NCI-H128 (cell line): ENCODE data around the gene UGT2A1.
"Not testable (repeated sequence)": the region's sequence is repeated elsewhere in the genome, so short reads cannot be mapped to it uniquely, and the experiment has no call there.

ENCODE experiments used
- DNase-seq: peaks from one replicate; lab custom pipeline; 2025; ENCODE audit not compliant: unreplicated experiment; lab: John Stamatoyannopoulos, UW

Gene UGT2A1

DNA sequence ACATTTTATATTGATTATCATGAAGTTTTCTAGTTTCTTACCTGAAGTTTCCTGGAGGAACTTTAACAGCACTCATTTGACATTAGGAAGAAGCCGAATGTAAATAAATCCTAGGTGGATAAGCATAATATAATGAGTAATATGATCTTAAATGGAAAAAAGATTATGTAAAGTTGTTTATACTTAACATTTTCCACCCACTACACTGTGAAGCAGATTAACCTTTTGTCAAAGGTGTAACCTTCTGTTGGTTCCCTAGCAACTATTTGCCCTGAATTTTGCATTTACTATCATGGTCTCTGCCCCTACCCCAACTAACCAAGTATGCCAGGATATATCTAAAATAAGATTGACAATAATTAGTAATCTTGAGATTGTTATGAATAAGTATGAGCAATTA, at the start of gene UGT2A1:
UGT2A1 (minus strand) TSS at position 101 of the 400 bp plus-strand sequence. CDS start 5,603 bp downstream, outside the sequence.
- DNase-seq = no peak

DNA sequence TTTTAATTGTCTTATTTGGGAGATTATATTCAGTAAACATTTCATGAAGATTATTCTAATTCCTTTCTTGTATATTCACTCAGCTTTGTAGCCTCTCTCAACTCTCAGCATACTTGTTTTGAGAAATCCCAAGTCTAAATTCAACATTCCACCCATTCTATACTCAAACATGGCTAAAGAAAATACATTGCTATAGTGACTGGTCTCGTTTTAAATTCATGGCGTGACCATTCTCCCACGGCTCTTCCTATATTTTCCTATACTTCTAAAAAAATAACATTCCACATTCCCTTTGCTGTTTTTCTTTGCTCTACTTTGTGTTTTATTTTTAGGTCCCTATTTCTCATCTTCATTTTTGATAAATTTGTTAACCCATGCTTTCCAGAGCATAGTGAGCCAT, 49.2 kb upstream of the UGT2A1 start:
- no peak for DNase-seq

DNA sequence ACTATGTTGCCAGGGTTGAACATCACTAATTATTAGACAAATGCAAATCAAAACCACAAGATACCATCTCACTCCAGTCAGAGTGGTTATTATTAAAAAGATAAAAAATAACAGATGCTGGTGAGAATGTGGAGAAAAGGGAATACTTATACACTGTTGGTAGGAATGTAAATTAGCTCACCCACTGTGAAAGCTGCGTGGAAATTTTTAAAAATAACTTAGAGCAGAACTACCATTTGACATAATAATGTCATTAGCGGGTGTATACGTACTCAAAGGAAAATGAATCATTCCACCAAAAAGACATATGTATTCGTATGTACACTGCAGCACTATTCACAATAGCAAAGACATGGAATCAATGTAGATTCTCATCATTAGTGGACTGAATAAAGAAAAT, 48.6 kb upstream of the UGT2A1 start:
- DNase-seq = no peak

DNA sequence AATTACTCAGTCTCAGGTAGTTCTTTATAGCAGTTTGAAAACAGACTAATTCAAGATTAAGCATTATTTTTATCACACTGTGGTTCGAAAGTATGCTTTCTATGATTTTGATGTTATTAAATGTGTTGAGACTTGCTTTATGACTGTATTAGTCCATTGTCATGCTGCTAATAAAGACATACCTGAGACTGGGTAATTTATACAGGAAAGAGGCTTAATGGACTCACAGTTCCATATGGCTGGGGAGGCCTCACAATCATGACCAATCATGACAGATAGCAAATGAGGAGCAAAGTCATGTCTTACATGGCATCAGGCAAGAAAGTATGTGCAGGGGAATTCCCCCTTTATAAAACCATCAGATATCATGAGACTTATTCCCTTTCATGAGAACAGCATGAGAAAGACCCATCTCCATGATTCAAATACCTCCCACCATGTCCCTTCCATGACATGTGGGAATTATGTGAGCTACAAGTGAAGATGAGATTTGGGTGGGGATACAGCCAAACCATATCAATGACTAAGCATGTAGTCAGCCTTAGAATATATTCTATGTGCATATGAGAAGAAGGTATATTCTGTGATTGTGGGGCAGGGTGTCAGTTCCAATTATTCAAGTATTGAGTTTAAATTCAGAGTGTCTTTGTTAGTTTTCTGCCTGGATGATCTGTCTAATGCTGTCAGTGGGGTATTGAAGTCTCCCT, 44.6 kb upstream of the UGT2A1 start:
- no peak for DNase-seq

DNA sequence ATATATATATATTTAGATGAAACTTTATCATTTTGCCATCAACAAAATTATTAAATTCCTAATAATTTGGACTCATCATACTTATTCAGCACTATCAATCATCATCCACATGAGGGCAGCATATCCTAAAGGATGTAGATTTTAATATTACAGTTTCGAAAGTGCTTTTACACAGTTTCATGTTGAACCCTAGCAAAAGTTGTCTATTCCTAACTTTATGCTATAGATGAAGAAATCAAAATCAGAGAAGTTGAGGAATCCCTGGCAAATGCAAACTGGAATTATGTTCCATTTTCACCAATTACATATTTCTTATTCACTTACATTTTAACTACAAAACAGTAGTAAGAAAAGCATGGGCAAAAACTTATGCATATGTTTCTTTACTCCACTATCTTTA, 36.6 kb upstream of the UGT2A1 start:
- no peak for DNase-seq

DNA sequence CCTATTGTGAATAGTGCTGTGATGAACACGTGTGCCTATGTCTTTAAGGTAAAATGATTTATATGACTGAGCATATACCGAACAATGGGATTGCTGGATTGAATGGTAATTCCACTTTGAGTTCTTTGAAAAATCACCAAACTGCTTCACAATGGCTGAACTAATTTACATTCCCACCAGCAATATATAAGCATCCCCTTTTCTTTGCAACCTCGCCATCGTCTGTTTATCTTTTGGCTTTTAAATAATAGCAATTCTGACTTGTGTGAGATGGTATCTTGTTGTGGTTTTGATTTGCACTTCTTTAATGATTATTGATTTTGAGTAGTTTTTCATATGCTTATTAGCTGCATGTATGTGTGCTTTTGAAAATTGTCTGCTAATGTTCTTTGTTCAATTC, 31.8 kb upstream of the UGT2A1 start:
- DNase-seq = no peak

DNA sequence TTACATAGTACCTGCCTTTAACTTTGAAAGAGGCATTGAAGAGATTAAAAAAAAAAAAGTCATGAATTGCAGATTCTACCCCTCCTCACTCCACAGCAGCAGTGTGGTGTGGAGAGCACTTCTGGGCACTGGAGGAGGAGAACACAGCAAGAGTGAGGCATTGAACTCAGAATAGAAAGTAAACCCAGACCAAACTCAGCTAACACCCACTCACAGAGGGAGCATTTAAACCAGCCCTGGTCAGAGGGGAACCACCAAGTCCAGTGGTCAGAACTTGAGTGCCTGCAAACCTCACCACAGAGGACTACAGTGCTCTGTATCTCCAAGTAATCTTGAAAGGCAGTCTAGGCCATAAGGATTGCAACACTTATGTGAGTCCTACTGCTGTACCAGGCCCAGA, 15.6 kb upstream of the UGT2A1 start:
- no peak for DNase-seq

DNA sequence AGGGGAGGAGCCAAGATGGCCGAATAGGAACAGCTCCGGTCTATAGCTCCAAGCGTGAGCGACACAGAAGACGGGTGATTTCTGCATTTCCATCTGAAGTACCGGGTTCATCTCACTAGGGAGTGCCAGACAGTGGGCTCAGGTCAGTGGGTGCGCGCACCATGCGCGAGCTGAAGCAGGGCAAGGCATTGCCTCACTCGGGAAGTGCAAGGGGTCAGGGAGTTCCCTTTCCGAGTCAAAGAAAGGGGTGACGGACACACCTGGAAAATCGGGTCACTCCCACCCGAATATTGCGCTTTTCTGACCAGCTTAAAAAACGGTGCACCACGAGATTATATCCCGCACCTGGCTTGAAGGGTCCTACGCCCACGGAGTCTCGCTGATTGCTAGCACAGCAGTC, 11.0 kb upstream of the UGT2A1 start:
- not testable (repeated sequence) for DNase-seq

DNA sequence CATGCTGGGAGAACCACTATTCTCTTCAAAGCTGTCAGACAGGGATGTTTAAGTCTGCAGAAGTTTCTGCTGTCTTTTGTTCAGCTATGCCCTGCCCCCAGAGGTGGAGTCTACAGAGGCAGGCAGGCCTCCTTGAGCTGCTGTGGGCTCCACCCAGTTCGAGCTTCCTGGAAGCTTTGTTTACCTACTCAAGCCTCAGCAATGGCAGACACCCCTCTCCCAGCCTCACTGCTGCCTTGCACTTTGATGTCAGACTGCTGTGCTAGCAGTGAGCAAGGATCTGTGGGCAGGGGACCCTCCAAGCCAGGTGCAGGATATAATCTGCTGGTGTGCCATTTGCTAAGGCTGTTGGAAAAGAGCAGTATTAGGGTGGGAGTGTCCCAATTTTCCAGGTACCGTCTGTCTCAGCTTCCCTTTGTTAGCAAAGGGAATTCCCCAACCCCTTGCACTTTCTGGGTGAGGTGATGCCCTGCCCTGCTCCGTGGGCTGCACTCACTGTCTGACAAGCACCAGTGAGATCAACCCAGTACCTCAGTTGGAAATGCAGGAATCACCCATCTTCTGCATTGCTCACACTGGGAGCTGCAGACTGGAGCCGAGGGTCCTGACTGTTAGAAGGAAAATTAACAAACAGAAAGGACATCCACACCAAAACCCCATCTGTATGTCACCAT, 8.2 kb upstream of the UGT2A1 start:
- DNase-seq = not testable (repeated sequence)

DNA sequence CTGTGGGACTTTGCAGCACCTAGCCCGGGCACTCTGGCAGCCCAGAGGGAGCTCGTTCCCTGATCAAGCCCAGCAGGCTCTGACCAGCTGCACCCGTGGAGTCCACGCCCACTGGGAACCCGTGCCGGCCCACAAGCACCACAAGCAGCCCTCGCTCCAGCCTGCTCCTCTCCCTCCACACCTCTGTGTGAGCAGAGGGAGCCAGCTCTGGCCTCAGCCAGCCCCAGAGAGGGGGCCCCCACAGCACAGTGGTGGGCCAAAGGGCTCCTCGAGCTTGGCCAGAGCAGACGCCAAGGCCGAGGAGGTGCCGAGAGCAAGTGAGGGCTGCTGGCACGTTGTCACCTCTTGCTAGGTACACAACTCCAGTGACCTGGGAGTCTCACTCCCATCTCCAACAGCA, 5.1 kb upstream of the UGT2A1 start:
- no peak for DNase-seq

DNA sequence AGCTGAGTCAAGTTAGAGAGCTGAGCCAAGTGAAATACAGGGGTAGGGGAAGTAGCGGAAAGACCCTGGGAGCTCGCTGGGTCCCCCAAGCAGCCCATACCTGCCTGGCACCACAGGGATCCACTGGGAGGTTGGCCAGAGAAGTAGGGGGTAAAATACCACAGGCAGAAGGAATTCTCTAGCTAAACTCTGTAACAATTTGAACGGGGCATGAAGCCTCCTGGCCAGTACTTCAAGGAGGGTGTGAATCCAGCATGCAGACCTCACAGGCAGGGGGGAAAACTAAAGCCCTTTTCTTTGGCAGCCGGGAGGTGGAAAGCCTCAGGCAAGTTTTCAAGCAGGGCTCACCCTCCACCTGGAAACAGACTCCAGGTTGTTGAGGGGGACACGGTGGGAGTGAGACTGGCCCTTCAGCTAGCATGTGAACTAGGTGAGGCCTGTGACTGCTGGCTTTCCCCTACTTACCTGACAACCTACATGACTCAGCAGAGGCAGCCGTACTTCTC, 3.7 kb upstream of the UGT2A1 start:
- no peak for DNase-seq

DNA sequence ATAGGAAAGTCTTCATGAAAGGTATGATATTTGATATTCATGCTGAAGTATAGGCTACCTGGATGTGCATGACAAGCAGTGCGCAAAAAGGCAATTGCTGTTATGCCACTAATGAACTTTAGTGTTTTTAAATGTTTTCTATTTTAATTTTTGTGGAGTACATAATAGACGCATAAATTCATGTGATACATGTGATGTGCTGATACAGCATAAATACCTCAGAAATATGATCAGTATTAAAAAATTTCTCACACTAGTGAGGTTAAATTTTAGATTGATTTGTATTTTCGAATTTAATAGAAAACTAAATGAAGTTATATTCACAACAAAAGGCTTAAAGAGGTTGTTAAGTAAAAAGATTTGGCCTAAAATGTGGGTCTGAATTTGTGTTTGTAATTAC, 2.2 kb downstream of the UGT2A1 start:
- no peak for DNase-seq

DNA sequence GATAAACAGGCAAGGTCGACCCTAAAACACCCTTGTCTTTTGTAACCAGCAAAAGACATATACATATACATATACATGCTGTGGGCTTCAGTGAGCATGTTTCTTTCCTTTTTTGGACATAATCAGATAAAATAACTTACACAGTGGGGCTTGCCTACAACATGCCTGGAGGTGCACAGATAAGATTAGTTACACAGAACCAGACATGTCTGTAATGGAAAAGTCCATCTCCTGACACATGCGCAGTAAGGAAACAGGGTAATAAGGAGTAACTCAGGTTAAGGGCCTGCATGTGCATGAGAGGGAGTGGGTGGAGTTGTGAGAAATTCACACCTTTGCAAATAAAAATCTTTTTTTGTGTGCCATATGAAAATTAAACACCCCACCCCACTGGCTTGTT, 3.4 kb downstream of the UGT2A1 start:
- DNase-seq = no peak

DNA sequence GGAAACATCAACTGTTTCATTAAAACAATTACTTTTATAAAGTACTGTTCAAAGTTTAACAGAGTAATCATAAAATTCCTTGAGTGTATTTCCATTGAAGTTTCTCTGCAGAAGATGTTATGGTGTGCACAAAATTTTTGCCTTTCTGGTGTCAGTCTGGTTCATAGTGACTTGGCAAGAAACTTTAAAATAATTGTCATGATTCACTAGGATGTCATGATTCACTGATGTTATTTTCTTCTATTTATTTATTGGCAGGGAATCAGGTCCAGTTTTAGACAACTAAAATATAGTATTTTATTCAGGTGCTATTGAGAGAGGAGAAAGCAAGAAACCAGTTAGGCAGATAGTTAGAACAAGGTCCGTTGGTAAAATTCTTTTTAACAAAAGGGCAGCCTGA, 3.8 kb downstream of the UGT2A1 start:
- no peak for DNase-seq

DNA sequence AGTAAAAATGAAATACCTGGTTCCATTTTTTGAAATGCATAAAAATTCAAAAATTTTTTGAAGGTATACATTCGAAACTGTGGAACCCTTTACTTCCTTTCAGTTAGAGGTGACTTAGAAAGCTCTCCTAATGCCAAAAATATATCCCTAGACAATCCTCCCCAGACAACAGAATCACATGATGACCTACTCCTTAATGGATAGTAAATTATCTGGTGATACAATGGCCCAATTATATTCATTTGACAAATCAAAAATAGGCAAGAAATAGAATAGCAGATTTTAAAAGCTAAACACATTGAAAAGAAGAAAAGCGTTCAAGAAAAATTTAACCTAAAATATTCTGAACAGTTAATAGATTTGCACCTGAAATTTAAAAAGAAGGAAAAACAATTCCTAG, 10.1 kb downstream of the UGT2A1 start:
- DNase-seq = no peak

DNA sequence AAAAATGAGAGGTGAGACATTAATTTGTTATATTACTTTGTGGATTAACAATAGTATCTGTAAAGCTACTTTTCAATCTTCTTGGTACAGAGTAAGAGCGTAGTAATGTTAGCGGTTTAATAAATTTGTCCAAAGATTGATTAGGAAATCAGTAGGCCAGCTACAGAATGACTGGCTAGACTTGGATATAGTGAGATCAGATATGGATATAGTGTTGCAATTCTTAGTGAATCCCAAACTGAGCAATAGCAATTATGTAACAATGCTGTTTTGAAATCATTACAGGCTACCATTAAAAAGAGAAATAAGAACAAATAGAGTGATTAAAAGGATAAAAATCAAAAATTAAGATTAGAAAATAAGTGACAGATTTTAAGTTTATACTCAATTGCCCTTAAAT, 12.8 kb downstream of the UGT2A1 start:
- DNase-seq = no peak

DNA sequence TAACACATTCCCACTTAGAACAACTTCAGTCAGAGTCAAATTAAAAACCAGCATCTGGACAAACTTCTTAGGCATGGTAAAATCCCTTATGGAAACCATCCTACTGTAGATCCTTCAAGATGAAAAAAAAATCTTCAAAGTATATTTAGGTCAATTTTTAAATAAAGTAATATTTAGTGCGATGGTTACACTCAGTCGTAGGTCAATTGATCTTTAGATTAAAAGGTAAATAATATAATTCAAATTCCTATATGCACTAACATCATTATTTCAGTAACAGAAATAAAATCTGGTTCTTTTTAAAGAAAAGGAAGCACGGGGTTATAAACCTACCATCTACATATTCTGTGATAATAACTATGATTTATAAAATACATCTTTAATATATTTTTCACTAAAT, 13.5 kb downstream of the UGT2A1 start, which contains the start of gene UGT2A2:
UGT2A2 (minus strand) TSS at position 101 of the 400 bp plus-strand sequence; CDS start at position 99, 2 bp downstream.
- no peak for DNase-seq

DNA sequence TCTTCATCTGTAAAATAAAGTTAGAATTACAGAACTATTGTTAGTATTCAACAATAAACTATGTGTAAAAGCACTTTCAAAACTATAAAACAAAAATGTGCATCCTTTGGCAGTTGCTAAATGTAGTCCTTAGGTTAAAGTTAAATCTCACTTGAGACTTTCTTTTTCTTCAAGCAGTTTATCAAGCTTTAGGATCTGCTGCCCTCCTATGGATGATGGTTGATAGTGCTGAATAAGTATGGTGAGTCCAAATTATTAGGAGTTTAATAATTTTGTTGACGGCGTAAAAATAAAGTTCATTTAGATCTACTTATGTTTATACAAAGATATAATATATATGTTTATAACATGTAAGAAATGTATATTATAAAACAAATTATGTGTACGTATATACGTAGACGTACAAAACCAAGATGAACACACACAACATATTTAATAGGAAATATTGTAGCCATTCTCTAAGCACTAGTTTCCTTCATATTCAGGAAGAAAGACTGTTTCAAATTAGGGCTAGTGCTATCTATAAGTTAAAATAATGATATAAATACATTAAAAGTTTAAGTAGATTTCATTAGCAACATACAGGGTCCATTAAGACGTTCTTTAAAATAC, 35.9 kb downstream of the UGT2A1 start:
- no peak for DNase-seq

DNA sequence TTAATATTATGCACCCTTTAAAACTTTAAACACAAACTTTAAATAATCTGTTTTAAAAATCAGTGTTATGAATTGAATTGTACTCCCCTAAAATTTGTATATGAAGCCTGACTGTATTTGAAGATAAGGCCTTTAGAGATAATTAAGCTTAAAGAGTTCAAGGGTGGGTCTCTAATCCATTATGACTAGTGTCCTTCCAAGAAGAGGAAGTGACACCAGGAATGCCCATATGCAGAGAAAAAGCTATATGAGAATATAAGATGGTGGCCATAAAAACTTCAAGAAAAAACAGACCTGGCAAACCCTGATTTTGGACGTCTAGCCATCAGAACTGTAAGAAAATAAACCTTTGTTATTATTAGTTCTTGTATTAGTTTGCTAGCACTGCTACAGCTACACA, 42.6 kb downstream of the UGT2A1 start:
- DNase-seq = no peak

DNA sequence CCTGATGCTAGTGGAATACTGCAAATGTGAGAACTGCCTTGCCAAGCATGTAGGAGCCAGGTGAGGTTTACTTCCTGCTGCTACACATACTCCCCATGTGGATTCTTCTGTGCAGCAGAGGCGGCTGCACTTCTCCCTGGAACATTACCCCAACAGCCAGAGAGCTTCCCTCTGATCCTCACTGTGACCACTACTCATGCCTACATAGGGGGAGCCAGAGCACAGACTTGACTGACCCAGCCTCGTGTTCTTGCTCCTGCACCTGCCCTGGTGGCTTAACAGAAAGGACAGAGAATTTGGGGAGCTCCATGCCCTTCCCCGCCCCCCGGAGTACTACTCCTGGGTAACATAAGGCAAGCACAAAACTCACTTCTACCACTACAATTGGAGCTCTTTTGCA, 52.0 kb downstream of the UGT2A1 start:
- DNase-seq = no peak

DNA sequence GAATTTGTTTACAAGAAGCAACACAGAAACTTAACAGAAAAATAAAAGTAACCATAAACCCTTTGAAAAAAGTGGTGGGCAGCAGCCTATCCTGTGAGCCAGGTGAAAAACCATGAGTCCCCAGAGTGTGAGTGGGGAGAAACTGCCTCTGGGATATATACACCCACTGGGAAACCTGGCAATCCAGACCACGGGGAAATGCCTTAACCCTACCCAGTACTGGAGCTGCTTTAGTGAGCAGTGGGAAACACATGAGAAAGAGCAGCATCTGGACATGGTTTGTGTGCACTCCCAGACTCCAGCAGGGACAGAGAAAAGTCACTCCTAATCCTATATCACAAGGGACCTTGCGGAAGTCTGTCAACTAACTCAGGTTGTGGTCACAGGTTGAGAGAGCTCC, 53.0 kb downstream of the UGT2A1 start:
- no peak for DNase-seq

DNA sequence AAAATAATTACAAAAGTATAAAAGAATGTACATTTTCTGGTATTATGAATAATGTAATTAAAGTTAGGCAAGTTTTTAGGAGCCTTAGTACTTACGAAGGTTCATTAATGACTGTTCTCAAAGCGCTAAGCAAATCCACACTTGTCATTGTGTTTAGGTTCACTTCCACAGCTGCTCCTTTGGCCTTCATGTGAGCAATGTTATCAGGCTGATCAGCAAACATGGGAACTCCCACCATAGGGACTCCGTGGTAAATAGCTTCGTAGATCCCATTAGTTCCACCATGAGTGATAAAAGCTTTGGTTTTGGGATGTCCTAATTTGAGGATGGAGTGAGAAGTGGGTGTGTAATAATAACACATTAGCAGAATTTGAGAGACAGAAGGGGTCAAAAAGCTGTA, 58.7 kb downstream of the UGT2A1 start:
- DNase-seq = no peak
